Measurements from ENCODE around the gene DNAJC12.
"Not testable (repeated sequence)": the region's sequence is repeated elsewhere in the genome, so short reads cannot be mapped to it uniquely, and the experiment has no call there.

The DNAJC12 gene

GRCh38 chr10:67839951-67840350, 2.0 kb upstream of the DNAJC12 start:
- no peak for DNase-seq (ENCODE audit: low read depth in 3 of 3)

GRCh38 chr10:67839511-67839910, 1.5 kb upstream of the DNAJC12 start:
- DNase-seq (ENCODE audit: low read depth in 3 of 3) = not testable (repeated sequence)

GRCh38 chr10:67836972-67837371, 1.0 kb downstream of the DNAJC12 start:
- DNase-seq (ENCODE audit: low read depth in 3 of 3) = no peak

- no peak for DNase-seq (ENCODE audit: low read depth in 3 of 3)
Measured at GRCh38 chr10:67836488-67836887, 1.5 kb downstream of the DNAJC12 start.

- not testable (repeated sequence) for DNase-seq (ENCODE audit: low read depth in 3 of 3)
Measured at GRCh38 chr10:67835541-67836394, 2.2 kb downstream of the DNAJC12 start.

- no peak for DNase-seq (ENCODE audit: low read depth in 3 of 3)
Measured at GRCh38 chr10:67834375-67834774, 3.6 kb downstream of the DNAJC12 start.

- no peak for DNase-seq (ENCODE audit: low read depth in 3 of 3)
Measured at GRCh38 chr10:67827811-67828210, 10.2 kb downstream of the DNAJC12 start.

GRCh38 chr10:67819768-67820204, 18.2 kb downstream of the DNAJC12 start:
- no peak for DNase-seq (ENCODE audit: low read depth in 3 of 3)

GRCh38 chr10:67818323-67818722, 19.7 kb downstream of the DNAJC12 start:
- DNase-seq (ENCODE audit: low read depth in 3 of 3) = no peak

GRCh38 chr10:67816719-67817118, 21.3 kb downstream of the DNAJC12 start:
- no peak for DNase-seq (ENCODE audit: low read depth in 3 of 3)

- DNase-seq (ENCODE audit: low read depth in 3 of 3) = no peak
Measured at GRCh38 chr10:67815571-67816059, 22.4 kb downstream of the DNAJC12 start.

GRCh38 chr10:67812007-67812406, 26.0 kb downstream of the DNAJC12 start:
- DNase-seq (ENCODE audit: low read depth in 3 of 3) = no peak

- no peak for DNase-seq (ENCODE audit: low read depth in 3 of 3)
Measured at GRCh38 chr10:67809107-67809506, 28.9 kb downstream of the DNAJC12 start.

- DNase-seq (ENCODE audit: low read depth in 3 of 3) = no peak
Measured at GRCh38 chr10:67808704-67809103, 29.3 kb downstream of the DNAJC12 start.

GRCh38 chr10:67807855-67808456, 30.0 kb downstream of the DNAJC12 start:
- DNase-seq (ENCODE audit: low read depth in 3 of 3) = no peak

GRCh38 chr10:67804395-67804678, 33.7 kb downstream of the DNAJC12 start:
- no peak for DNase-seq (ENCODE audit: low read depth in 3 of 3)

- no peak for DNase-seq (ENCODE audit: low read depth in 3 of 3)
Measured at GRCh38 chr10:67803588-67804394, 34.2 kb downstream of the DNAJC12 start.

- DNase-seq (ENCODE audit: low read depth in 3 of 3) = no peak
Measured at GRCh38 chr10:67802767-67803538, 35.0 kb downstream of the DNAJC12 start.

- no peak for DNase-seq (ENCODE audit: low read depth in 3 of 3)
Measured at GRCh38 chr10:67801118-67801517, 36.9 kb downstream of the DNAJC12 start.

GRCh38 chr10:67794909-67795460, 43.0 kb downstream of the DNAJC12 start:
- DNase-seq (ENCODE audit: low read depth in 3 of 3) = no peak

- DNase-seq (ENCODE audit: low read depth in 3 of 3) = no peak
Measured at GRCh38 chr10:67794256-67794655, 43.7 kb downstream of the DNAJC12 start.

Data from stimulated activated CD4-positive, alpha-beta T cell treated with anti-CD3 and anti-CD28 coated beads, TNF-alpha, amount 100 ng/mL, for 4 hours (primary cell).